ACC112 (cell line): ENCODE measurements around the gene GATD1.

Experiments
- H2AFZ ChIP-seq: fragments of 200-600 bp; sonication (generic); one replicate; pipeline ENCODE4 v1.6.0; 2017; ENCODE audit warnings: antibody characterized with exemption, low read length; ENCODE audit not compliant: unreplicated experiment
- H3K27ac ChIP-seq: fragments of 200-600 bp; sonication (generic); 2 replicates; pipeline ENCODE4 v1.5.1; 2014; ENCODE audit warnings: low read depth, mild to moderate bottlenecking, antibody characterized with exemption, low read length, moderate library complexity
- H3K27me3 ChIP-seq: fragments of 200-600 bp; sonication (generic); 2 replicates; pipeline ENCODE4 v1.6.1; 2014; ENCODE audit warnings: mild to moderate bottlenecking, antibody characterized with exemption, low read length, moderate library complexity, mixed read lengths; ENCODE audit not compliant: insufficient read depth
- H3K36me3 ChIP-seq: fragments of 200-600 bp; sonication (generic); 2 replicates; pipeline ENCODE4 v1.6.1; 2016; ENCODE audit warnings: mild to moderate bottlenecking, antibody characterized with exemption, low read length, moderate library complexity, mixed read lengths; ENCODE audit not compliant: insufficient read depth
- H3K4me1 ChIP-seq: fragments of 200-600 bp; sonication (generic); one replicate; pipeline ENCODE4 v1.6.1; 2016; ENCODE audit warnings: low read length, mixed read lengths; ENCODE audit not compliant: insufficient read depth, unreplicated experiment, control insufficient read depth
- H3K4me3 ChIP-seq: fragments of 200-600 bp; sonication (generic); 2 replicates; pipeline ENCODE4 v1.5.1; 2014; ENCODE audit warnings: mild to moderate bottlenecking, low read depth, low read length
- H3K79me2 ChIP-seq: fragments of 200-600 bp; sonication (generic); one replicate; pipeline ENCODE4 v1.6.0; 2016; ENCODE audit warnings: low read length; ENCODE audit not compliant: control insufficient read depth, unreplicated experiment, insufficient read depth

GATD1 gene

DNA sequence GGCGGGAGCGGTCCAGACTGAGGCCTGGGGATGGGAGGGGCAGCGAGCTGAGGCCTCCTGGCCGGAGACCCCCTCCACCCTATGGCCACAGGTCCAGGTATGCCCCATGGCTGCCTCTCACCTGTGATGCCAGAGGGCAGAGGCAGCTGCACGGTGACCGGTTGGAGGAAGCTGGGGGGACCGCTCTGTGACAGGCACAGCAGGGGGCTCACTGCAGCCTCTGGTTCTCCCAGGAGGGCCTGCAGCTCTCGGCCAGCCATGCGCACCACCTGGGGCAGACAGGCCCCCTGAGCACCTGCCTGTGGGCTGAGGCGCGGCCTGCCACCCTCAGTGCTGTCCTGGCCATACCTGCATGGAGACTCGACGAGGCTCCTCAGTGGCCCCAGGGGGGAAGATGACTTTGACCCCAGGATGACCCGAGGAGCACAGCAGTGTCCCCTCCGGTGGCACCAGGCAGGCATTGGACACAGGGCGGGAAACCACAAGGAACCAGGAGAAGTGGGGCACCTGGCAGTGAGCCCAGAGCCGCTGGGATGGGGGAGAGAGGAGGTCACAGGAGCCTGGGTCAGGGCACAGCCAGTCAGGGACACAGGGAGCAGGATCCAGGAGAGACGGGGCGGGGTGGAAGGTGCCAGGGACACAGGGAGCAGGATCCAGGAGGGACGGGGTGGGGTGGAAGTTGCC lies 24.0 kb upstream of the GATD1 start:
- Histone ChIP-seq H3K79me2 (no peaks in the 10 kb centered on the region), H3K27me3 (no peaks in the 10 kb centered on the region), H3K27ac (no peak overlapping the region), H3K36me3 (no peaks in the 10 kb centered on the region), H2AFZ (no peak overlapping the region), H3K4me3 (no peak overlapping the region), H3K4me1 (peaks cover 14% of the 10 kb centered on the region)

DNA sequence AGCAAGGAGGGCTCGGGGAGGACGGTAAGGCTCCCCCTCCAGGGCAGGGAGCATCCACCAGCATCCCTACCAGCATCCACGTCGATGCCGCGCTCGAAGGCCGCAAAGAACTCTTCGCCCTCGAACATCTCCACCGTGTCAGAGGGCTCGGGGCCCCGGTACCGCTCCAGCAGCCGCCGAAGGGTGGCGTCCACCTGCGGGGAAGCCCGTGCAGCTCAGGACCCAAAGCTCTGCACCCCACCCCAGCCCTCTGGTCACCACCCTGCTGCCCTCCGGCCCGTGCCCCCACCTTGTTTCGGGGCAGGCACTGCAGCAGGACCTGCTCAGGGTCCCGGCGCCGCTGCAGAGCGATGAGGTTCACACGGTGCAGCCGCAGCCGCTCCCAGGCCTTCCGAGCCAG lies 23.2 kb upstream of the GATD1 start:
- Histone ChIP-seq H3K27ac (no peak overlapping the region), H3K27me3 (no peaks in the 10 kb centered on the region), H3K4me1 (peaks cover 14% of the 10 kb centered on the region), H2AFZ (no peak overlapping the region), H3K36me3 (no peaks in the 10 kb centered on the region), H3K79me2 (no peaks in the 10 kb centered on the region), H3K4me3 (no peak overlapping the region)

DNA sequence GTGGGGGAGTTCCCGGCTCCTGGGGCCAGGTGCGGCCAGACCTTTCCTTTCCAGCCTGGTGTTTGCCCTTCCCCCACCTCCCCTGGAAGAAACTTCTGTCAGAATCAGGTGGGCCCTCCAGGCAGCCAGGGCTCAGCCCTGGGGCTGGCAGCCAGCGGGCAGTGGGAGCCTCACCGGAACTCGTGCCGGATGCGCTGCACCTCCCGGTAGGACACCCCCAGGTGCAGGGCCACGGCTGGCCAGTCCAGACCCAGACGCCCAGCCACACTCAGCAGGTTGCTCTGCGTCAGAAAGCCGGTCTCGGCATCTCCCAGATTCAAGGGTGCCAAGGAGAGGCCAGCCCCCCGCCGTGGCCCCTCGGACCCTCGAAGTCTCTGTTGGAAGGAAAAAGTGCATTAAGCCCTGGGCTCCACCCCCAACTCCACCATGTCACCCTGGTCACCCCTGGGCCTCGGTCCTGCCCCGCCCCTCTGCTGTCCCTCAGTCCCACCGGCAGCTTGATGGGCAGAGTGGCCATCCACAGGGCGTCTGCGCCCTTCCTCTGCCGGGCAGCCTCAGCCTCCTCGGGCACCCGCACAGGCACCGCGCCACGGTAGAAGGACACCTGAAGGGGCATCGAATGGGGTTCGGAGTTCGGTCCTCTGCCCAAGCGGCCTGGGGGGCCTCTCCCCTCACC lies 22.5 kb upstream of the GATD1 start:
- H3K4me1 ChIP-seq: peaks cover 14% of the 10 kb centered on the region
- H3K79me2 ChIP-seq: peaks cover 6% of the 10 kb centered on the region
- H3K4me3 ChIP-seq: no peak overlapping the region
- no peaks in the 10 kb centered on the region for H3K27me3 ChIP-seq
- H3K27ac ChIP-seq: no peak overlapping the region
- no peaks in the 10 kb centered on the region for H3K36me3 ChIP-seq
- H2AFZ ChIP-seq: no peak overlapping the region

DNA sequence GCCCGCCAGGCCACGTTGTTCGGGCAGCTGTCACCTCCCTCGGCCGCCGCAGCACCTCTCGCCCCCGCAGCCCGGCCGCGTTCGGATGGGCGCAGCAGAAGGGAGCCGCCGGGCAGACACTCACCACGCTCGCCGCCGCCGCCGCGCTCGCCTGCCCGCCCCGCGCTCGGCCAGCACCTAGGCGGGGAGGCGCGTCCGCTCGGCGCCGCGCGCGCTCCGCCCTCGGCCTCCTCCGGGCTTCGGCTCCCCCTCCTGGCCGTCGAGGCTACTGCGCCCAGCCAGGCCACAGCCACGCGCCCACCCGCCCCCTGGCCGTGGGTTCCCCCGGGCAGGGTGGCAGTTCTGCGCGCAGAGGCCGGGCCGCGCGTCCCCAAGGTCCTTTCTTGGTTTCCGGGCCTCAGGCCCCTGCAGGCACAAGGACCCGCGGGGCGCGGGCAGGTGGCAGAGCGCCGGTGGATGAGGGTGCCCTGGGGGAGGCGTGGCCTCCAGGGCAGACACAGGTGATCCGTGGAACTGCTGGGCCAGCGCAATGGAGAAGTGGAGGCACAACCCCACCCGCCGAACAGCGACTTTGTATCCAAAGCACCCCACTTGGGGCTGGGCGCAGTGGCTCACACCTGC lies 20.9 kb upstream of the GATD1 start, which contains the start of gene SLC25A22:
Gene SLC25A22 (minus strand): TSS at position 189 of the 621 bp plus-strand sequence. CDS start 3,275 bp downstream, outside the sequence.
- peak within 1 kb of the TSS; percentile 32 for H2AFZ ChIP-seq
- H3K4me1 ChIP-seq: peaks cover 8% of the 10 kb centered on the region

DNA sequence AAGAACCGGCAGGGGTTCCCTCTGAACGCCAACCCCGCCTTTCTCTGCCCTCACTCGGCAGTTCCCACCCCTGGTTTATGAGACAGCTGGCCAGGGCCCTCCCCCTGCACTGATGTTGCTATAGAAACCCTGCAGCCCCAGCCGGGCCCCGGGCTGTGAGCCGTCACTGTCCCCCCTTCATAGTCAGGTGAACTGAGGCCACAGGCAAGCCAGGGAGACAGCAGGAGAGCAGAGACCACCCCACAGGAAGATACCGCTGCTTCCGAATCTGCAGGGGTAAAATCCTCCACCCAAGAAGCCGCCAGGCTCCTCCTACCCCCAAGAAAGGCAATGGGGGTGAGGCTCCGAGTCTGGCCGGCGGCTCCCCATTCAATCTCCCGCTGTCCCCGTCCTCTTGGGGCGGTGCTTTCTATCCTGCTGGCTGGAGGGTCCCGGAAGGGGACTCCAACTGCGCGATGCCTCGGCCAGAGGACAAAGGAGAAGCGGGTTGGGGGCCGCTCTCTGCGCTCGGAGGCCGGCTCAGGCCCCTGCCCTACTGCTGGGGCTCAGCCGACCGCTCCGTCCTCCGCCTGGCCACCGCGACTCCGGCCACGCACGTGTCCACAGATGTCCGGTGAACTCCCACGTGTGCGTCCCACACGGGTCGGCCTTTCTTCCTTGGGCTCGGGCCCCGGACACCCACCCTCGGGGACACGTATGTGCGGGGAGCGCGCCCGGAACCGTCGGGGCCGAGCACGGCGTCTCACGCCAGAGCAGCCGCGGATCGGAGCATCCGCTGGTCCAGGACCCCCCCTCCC lies 20.2 kb upstream of the GATD1 start:
- Histone ChIP-seq H2AFZ (peak overlapping the region; percentile 32), H3K4me3 (peak overlapping the region; percentile 86), H3K27ac (peak overlapping the region; percentile 67), H3K27me3 (no peaks in the 10 kb centered on the region), H3K79me2 (peaks cover 6% of the 10 kb centered on the region), H3K4me1 (peaks cover 8% of the 10 kb centered on the region), H3K36me3 (no peaks in the 10 kb centered on the region)

More for the DNA sequence above, 20.9 kb upstream of the GATD1 start, which contains the start of gene SLC25A22:
- no peaks in the 10 kb centered on the region for H3K27me3 ChIP-seq
- H3K36me3 ChIP-seq: no peaks in the 10 kb centered on the region
- H3K4me3 ChIP-seq: peak within 1 kb of the TSS; percentile 86
- H3K27ac ChIP-seq: peak within 1 kb of the TSS; percentile 67
- H3K79me2 ChIP-seq: peaks cover 6% of the 10 kb centered on the region

DNA sequence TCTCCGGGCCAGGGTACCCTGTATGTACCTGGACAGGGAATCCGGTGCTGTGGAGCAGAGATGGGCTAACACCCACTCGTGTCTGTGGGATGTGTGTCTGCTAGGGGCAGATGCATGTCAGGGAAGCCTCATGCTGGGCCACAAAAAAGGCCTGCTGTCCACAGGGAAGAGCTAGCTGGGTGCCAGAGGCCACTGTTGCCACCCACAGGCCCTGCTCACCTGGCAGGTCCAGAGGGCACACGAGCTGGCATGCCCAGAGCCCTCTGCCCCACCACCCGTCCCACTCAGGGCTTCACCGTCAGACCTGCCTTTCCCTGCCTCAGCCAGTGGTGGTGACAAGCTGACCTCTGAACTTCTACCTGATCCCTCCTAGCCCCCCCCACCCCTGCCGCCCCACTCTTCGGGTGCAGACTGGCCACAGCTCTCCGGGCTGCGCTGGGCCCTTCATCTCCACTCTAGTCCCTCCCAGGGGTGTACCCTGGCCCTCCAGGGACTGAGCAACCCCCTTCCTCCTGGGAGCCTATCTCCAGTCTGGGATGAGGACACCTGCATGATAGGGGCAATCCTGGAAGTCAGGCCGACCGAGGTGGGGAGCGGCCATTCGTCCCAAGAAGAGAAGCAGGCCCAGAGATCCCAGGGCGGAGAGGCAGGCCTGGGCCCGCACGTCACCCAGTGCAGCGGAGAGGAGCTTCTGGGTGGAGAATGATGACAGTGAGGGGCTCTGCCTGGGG lies 19.4 kb upstream of the GATD1 start:
- Histone ChIP-seq H2AFZ (no peak overlapping the region), H3K27me3 (no peaks in the 10 kb centered on the region), H3K4me1 (peaks cover 8% of the 10 kb centered on the region), H3K27ac (peak overlapping the region; percentile 67), H3K79me2 (peaks cover 6% of the 10 kb centered on the region), H3K4me3 (peak overlapping the region; percentile 86), H3K36me3 (no peaks in the 10 kb centered on the region)

DNA sequence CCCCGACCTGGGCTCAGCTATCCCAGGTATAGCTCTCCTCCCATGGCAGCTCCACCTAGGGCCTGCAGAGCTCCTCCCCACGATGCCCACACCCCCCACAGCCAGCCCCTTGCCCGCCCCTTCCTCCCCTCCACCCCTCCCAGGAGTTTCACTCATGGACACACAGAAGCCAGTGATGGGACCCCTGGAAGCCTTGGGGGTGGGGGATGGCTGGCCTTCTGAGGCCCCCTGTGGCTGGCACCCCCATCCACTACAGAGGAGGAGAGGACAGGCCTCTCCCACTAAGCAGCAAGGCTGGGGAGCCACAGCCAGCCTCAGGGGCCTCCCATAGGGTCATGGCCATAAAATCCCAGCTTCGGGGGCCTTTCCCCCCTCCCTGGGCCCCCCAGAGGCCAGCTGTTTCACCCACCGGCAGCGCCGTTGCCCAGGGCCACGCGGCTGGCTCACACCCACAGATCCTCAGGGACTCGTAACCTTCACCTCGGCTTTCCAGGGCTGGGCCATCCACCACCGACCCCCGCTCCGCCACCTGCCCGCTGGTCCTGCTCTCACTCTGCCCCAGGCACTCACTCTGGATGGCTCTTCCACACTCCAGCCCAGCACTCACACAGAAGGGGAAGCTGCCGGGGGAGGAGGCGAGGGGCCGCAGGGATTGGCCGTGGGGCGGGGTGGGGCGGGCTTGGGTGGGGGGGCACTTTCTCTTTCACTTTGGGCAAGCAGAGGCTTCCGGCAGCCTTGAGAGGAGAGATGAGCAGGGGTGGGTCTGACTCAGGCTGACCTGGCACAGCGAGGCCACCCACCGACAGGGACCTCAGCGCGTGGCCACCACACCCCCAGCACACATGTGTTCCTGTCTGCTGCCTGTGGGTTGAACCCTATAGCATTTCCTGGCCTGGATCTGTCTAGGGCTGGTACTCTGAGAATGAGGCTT lies 18.6 kb upstream of the GATD1 start:
- peak overlapping the region; percentile 67 for H3K27ac ChIP-seq
- peaks cover 6% of the 10 kb centered on the region for H3K79me2 ChIP-seq
- peaks cover 8% of the 10 kb centered on the region for H3K4me1 ChIP-seq
- H3K36me3 ChIP-seq: no peaks in the 10 kb centered on the region
- H2AFZ ChIP-seq: no peak overlapping the region
- H3K27me3 ChIP-seq: no peaks in the 10 kb centered on the region
- H3K4me3 ChIP-seq: peak overlapping the region; percentile 86

DNA sequence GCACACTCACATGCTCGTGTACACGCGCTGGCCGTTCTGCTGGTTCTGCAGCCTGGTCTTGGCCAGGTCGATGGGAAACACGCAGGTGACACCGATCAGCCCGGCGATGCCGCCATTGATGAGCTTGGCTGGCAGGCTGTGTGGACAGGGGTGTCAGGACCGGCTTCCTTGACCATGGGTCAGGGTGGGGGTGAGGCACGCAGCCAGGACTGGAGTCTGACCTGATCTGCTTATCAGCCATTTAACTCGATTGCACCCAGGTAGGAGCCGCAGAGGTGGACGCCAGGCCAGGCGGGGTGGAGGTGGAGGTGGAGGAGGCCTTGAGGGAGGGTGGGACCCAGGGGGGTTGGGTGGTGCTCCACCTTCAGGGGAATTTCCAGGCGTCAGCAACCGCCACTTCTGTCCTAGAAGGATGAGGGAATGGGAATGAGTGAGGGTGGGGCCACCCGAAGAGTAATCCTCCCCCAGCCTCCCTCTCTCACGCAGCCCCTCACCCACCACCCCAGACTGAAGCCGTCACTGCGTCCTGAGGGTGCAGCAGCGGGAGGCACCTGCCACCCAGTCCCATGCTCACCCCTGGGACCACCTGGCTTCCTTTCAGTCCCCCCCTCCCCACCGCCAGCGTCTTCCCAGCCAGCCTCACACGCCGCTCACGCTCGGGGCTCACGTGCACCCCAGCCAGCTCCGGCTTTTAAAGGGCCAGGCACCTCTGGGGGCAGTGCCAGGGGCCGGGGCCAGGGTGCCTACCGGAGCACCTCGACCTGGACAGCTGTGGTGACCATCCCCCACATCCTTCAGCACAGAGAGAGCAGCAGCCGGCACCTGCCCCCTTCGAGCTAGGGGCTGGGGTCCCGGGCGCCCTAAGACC lies 17.7 kb upstream of the GATD1 start:
- Histone ChIP-seq H3K27ac (no peak overlapping the region), H3K4me1 (peaks cover 8% of the 10 kb centered on the region), H3K36me3 (no peaks in the 10 kb centered on the region)

More for the DNA sequence above, 17.7 kb upstream of the GATD1 start:
- H3K27me3 ChIP-seq: no peaks in the 10 kb centered on the region
- no peak overlapping the region for H2AFZ ChIP-seq
- H3K79me2 ChIP-seq: peaks cover 6% of the 10 kb centered on the region
- peak overlapping the region; percentile 86 for H3K4me3 ChIP-seq
